GM19372 (cell line): Measurements from ENCODE around the gene RUNX1.

Source experiments
- ATAC-seq: cut with Tn5 transposase; IDR thresholded peaks from one replicate; pipeline ENCODE4 v1.9.1; 2021; ENCODE audit warnings: mild to moderate bottlenecking, low read depth, moderate library complexity; ENCODE audit not compliant: unreplicated experiment

The RUNX1 gene

GRCh38 chr21:34886240-34887104, 162.6 kb downstream of the RUNX1 start:
- no peak for ATAC-seq

- no peak for ATAC-seq
Measured at GRCh38 chr21:34885626-34886239, 163.4 kb downstream of the RUNX1 start.

- no peak for ATAC-seq
Measured at GRCh38 chr21:34885125-34885524, 164.0 kb downstream of the RUNX1 start.

- ATAC-seq: no peak
Measured at GRCh38 chr21:34884346-34884929, 164.7 kb downstream of the RUNX1 start.

DNA sequence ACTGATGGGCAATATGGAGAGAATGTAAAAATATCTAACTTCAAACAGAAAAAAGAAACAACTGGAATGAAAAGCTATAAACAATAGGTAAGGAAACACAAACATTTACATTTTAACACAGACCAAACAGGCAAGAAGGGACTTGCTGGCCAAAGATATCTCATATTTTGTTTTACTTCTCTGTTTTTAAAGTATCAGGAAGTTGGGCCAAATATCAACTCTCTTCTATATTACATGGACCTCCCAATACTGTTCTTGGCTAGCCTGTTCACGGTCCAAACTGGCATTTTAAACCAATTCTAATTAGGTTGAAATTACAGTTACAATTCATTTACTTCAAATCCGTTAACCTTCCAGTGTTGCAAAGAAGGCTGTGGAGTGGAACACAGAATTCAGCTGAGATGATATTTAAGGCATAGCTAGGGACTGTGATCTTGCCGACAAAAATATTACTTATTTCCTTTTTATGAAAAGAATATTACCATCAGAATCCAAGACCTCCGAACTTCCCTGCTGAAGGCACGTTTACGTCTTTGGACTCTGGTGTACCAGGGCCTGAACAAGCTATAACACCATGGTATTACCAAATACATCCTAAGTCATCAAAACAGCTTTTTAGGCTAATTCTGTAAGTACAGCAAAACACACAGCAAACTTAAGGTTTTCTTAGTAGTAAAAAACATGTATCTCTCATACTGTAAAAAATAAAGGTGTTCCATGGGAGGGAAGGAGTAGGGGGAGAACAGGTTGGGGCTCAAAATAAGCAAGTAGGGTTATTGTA, 165.4 kb downstream of the RUNX1 start:
- no peak for ATAC-seq

DNA sequence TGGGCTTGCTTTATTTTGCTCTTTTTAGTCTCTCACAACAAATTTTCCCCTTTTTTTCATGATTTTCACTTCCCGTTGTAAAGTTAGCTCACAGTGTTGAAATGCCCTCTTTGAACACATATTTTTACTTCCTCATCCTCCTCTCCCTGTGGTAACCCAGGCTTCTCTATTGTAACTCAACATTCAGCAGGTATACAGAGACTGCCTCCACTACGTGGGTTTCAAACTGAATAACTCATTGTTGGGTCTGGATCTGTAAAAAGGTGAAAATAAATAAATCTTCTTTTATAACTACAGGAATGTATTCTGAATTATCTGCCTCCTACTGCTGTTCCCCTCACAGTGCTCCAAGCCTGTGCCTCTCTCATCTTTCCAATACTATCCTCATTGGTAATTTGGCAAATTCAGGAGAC, 166.4 kb downstream of the RUNX1 start:
- ATAC-seq: no peak

- no peak for ATAC-seq
Measured at GRCh38 chr21:34881839-34882371, 167.2 kb downstream of the RUNX1 start.

DNA sequence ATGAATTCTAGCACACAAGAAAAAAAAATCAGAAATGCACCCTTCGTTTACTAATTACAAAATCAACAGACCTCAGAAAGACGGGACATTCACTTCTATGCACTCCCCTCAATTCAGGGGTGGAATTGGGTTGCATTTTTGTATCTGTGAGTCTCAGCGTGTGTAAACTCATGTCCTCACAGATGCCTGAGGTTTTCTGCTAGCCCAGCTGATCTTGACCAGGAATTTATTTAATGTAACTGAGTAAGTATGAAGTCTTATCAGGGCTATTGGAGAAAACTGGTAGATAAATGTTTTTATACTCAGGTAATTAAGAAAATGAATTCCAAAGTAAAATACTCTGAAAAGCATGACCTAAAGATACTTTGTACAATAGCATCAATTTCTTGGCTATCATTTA, 167.7 kb downstream of the RUNX1 start:
- ATAC-seq: no peak

GRCh38 chr21:34880401-34880800, 168.7 kb downstream of the RUNX1 start:
- ATAC-seq: no peak

- no peak for ATAC-seq
Measured at GRCh38 chr21:34878940-34879339, 170.2 kb downstream of the RUNX1 start.

- no peak for ATAC-seq
Measured at GRCh38 chr21:34878501-34878900, 170.6 kb downstream of the RUNX1 start.

- no peak for ATAC-seq
Measured at GRCh38 chr21:34877485-34878128, 171.5 kb downstream of the RUNX1 start.

DNA sequence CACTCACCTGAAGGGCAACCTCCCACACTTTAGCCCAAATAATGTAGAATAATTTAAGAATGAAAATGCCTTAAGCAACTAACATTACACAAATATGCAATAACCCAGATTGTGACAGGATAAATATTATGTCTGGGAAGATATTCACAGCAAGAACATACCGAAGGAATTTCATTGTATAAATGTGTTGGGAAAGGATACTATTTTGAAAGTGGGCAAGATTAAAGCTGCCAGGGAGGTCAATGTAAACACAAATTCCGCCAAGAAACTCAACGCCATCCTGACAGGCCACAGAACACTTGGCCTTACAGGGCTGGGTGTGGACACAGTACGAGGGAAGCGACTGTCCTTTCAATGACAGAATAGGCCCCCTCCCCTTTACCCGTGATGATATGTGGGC, 173.3 kb downstream of the RUNX1 start:
- ATAC-seq: no peak

DNA sequence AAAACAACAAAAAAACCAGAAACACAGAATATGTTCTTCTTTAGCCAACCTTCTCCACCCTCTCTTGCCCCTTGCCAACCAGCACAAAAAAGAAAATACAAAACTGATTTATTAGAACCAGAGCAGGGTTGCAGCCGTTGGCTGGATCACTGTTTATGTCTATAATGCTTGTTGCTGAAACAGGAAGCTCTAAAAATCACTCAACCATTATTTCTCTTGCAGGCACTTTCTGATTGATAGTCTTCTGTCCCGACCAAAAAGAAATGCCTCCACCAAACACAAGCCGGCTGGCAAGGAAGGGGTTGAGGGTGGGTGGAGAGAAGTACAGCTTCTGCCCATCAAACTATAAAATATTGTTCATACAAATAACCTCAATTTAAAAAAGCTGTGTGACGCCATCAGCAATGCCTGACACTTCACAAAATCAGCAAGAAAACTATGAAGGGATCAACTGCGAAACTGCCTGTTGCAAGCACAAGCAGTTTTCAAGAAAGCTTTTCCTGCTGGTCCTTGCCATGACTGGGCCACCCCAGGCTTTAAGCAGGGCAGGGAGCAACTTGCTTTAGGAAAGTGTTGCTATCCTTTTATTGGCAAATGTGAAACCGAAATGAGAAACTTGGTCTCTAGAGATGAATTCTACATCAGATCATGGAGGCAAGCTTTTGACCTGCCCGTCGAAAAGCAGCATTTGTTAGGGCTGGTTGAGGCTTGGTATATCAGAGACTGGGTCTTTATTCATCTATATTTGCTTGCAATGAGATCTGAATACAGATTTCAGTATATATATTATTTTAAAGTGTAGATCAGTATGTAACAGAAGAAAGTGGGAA, 174.2 kb downstream of the RUNX1 start:
- peak; percentile 56 for ATAC-seq

DNA sequence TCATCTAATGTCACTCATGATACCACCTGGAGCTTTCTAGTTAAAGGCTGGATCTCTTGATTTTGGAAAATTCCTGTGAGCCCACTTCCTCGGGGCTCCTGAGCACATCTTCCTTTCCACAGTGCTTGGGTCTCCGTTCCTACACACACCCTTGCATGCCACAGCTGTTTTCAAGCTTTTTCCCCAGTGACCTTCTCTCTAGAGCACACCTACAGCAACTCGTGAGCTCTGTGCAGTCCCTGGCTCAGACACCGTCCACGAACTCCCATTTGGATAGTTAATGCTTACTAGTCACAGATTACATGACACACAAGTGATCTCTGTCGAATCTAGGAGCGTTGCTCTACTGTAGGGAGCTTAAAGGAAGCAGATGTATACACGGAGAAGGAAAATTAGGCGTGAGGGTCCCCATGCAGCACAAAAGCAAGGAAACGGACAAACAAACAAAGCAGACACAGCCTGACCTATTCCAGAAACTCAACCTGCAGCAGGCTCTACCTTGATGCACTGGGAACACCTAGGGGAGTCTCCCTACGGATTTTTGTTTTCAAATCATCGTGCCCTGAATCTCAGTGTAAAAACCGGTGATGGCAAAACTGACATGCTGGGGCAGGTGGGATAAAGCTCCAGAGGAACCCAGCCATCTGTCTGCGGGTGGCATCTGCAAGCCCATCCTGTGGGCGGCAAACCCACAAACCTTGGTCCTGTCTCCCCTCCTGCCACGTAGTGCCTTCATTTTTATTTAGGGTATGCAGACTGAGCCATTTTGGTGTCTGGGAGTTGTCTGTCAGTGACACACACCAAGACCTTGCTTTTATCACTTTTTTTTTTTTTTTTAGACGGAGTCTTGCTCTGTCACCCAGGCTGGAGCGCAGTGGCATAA, 177.8 kb downstream of the RUNX1 start:
- ATAC-seq: no peak

DNA sequence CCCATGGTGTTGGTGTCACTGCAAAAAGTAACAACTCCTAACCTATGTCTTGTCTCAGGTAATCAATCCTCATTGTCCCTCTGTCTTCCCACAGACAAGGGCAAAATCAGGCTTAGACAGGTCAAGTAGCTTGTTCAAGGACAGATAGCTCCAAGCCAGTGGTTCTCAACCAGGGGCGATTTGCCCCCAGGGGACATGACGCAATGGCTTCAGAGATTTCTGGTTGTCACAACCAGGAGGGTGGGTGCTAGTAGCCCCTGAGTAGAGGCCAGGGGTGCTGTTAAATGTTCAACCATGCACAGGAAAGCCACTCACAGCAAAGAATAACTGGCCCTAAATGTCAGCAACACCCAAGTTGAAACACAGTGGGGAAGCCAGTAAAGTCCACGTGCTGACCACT, 178.9 kb downstream of the RUNX1 start:
- ATAC-seq: no peak

- ATAC-seq: no peak
Measured at GRCh38 chr21:34869545-34869944, 179.6 kb downstream of the RUNX1 start.

DNA sequence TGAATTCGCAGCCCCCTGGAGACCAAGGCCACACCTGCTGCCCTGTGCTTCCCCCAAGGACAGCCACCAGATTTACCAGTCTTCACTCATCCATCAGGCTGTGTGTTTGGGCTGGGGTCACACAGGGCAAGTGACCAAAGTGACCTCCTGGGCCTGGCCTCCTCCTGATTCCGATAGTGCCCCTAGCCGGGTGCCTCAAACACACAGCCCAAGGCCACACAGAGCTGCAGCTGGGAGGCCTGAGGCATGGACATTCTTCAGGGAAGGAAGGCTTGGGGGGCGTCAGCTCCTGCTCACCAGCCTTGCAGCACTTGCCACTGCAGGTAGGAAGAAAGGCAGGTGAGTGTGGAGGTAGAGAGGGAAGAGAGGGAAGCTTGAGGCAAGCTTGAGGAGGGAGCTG, 181.3 kb downstream of the RUNX1 start:
- no peak for ATAC-seq
